Measurements from ENCODE around the gene GSDME.

- no peak for TF ChIP-seq CTCF (IDR thresholded peaks at IDR 0.05; ENCODE audit: low read length)
- no peak for TF ChIP-seq EZH2 (optimal IDR thresholded peaks at IDR 0.05; ENCODE audit: low read depth, low read length)
- no peak for TF ChIP-seq EZH2phosphoT487 (IDR thresholded peaks at IDR 0.05; ENCODE audit: low read length)
These were observed 27.3 kb downstream of the GSDME start for GRCh38 chr7:24730018-24730369.

Measured in MM.1S (cell line).